HEK293 (cell line): ENCODE measurements around the gene GLRA1.

ENCODE experiments used
- GLI4 ChIP-seq: fragments of 450-650 bp; formaldehyde crosslinking; IDR thresholded peaks from 2 replicates; pipeline ENCODE4 v1.5.1; 2016; ENCODE audit warnings: missing biosample characterization, missing genetic modification characterization
- SETDB1 ChIP-seq: IDR thresholded peaks from one replicate; pipeline ENCODE4 v1.6.1; 2017; ENCODE audit warnings: mild to moderate bottlenecking, low read length, moderate library complexity, mixed read lengths; ENCODE audit not compliant: insufficient read length
- ZBTB7A ChIP-seq: fragments of 450-650 bp; formaldehyde crosslinking; IDR thresholded peaks from 2 replicates; pipeline ENCODE4 v1.5.1; 2016; ENCODE audit warnings: low read depth, missing biosample characterization, missing genetic modification characterization
- ZNF658 ChIP-seq: fragments of 450-650 bp; formaldehyde crosslinking; IDR thresholded peaks from 2 replicates; pipeline ENCODE4; 2016; ENCODE audit warnings: missing biosample characterization, missing genetic modification characterization
- TF ChIP-seq, protein P1 (sequence below): fragments of 450-650 bp; formaldehyde crosslinking; IDR thresholded peaks from 2 replicates; pipeline ENCODE4 v1.5.1; 2016; ENCODE audit warnings: missing biosample characterization, missing genetic modification characterization

DNA sequence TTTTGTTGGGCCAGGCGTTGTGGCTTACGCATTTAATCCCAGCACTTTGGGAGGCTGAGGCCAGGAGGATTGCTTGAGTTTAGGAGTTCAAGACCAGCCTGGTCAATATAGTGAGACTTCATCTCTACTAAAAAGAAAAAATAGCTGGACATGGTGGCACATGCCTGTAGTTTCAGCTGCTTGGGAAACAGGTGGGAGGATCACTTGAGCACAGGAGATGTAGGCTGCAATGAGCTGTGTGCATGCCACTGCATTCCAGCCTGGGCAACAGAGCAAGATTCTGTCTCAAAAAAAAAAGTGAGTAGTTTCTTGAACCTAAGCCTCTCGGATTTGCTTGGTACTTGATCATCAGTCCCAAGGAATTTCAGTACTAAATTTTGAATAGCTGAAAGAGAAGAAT is 126.0 kb downstream of the GLRA1 start:
- no peak for TF ChIP-seq ZNF658 (tag by site-specific recombination)
- TF ChIP-seq, protein P1, sequence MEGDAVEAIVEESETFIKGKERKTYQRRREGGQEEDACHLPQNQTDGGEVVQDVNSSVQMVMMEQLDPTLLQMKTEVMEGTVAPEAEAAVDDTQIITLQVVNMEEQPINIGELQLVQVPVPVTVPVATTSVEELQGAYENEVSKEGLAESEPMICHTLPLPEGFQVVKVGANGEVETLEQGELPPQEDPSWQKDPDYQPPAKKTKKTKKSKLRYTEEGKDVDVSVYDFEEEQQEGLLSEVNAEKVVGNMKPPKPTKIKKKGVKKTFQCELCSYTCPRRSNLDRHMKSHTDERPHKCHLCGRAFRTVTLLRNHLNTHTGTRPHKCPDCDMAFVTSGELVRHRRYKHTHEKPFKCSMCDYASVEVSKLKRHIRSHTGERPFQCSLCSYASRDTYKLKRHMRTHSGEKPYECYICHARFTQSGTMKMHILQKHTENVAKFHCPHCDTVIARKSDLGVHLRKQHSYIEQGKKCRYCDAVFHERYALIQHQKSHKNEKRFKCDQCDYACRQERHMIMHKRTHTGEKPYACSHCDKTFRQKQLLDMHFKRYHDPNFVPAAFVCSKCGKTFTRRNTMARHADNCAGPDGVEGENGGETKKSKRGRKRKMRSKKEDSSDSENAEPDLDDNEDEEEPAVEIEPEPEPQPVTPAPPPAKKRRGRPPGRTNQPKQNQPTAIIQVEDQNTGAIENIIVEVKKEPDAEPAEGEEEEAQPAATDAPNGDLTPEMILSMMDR (tag by site-specific recombination), result no peak
- TF ChIP-seq ZBTB7A (tag by site-specific recombination), result no peak
- no peak for TF ChIP-seq SETDB1
- no peak for TF ChIP-seq GLI4 (tag by site-specific recombination)
